Trophoblast cell (in vitro differentiated cells and primary cell): ENCODE results near the gene OGFOD3.
"Not testable (repeated sequence)": the region's sequence is repeated elsewhere in the genome, so short reads cannot be mapped to it uniquely, and the experiment has no call there.

Experiments
- DNase-seq, 2 donors: peaks; one replicate each; pipeline ENCODE4 v3.0.0-alpha.2; 2016
- H2AFZ ChIP-seq: 2 replicates; pipeline ENCODE4 v1.6.1; 2013; ENCODE audit warnings: low read length, moderate library complexity, mild to moderate bottlenecking; ENCODE audit not compliant: insufficient read depth, poor library complexity
- H2AK5ac ChIP-seq: 2 replicates; pipeline ENCODE4 v1.6.1; 2013; ENCODE audit warnings: mild to moderate bottlenecking, low read length
- H2BK120ac ChIP-seq: 2 replicates; pipeline ENCODE4 v1.6.1; 2013; ENCODE audit warnings: low read length, mild to moderate bottlenecking, moderate library complexity; ENCODE audit not compliant: insufficient read depth, poor library complexity
- H2BK12ac ChIP-seq: 2 replicates; pipeline ENCODE4 v1.6.1; 2013; ENCODE audit warnings: mild to moderate bottlenecking, low read length, moderate library complexity
- H2BK5ac ChIP-seq: 2 replicates; pipeline ENCODE4 v1.6.1; 2013; ENCODE audit warnings: low read length, low read depth, moderate library complexity, mild to moderate bottlenecking; ENCODE audit not compliant: poor library complexity
- H3K14ac ChIP-seq: 2 replicates; pipeline ENCODE4 v1.6.1; 2013; ENCODE audit warnings: mild to moderate bottlenecking, low read length
- H3K18ac ChIP-seq: 2 replicates; pipeline ENCODE4 v1.6.1; 2013; ENCODE audit warnings: mild to moderate bottlenecking, low read length
- H3K23ac ChIP-seq: 2 replicates; pipeline ENCODE4 v1.6.1; 2013; ENCODE audit warnings: low read length
- H3K27ac ChIP-seq: 2 replicates; pipeline ENCODE4 v1.5.1; 2013; ENCODE audit warnings: low read depth, mild to moderate bottlenecking, inconsistent platforms, low read length, moderate library complexity
- H3K27me3 ChIP-seq: 2 replicates; pipeline ENCODE4 v1.6.1; 2013; ENCODE audit warnings: inconsistent platforms, mild to moderate bottlenecking, low read length, moderate library complexity; ENCODE audit not compliant: insufficient read depth
- H3K36me3 ChIP-seq, 2 experiments: 1 replicate in 1 of 2; 2 replicates in 1 of 2; pipeline ENCODE4 v1.6.1; 2013; ENCODE audit warnings: low read length in 2 of 2, mild to moderate bottlenecking in 2 of 2, moderate library complexity in 1 of 2; ENCODE audit not compliant: insufficient read depth in 2 of 2, control insufficient read depth in 1 of 2
- H3K4ac ChIP-seq: 2 replicates; pipeline ENCODE4 v1.6.1; 2013; ENCODE audit warnings: low read depth, mild to moderate bottlenecking, low read length, moderate library complexity
- H3K4me1 ChIP-seq, 2 experiments: 1 replicate in 1 of 2; 2 replicates in 1 of 2; pipeline ENCODE4 v1.6.1; 2013; ENCODE audit warnings: low read length in 2 of 2, mild to moderate bottlenecking in 2 of 2, moderate library complexity in 1 of 2; ENCODE audit not compliant: insufficient read depth in 2 of 2, control insufficient read depth in 1 of 2
- H3K4me2 ChIP-seq: 2 replicates; pipeline ENCODE4 v1.6.1; 2013; ENCODE audit warnings: inconsistent platforms, mild to moderate bottlenecking, low read length, moderate library complexity
- H3K4me3 ChIP-seq: 2 replicates; pipeline ENCODE4 v1.5.1; 2013; ENCODE audit warnings: mild to moderate bottlenecking, low read depth, low read length, inconsistent platforms
- H3K79me1 ChIP-seq: one replicate; pipeline ENCODE4 v1.6.1; 2013; ENCODE audit warnings: low read length
- H3K79me2 ChIP-seq: 2 replicates; pipeline ENCODE4 v1.6.1; 2013; ENCODE audit warnings: low read length, mild to moderate bottlenecking; ENCODE audit not compliant: control insufficient read depth, insufficient read depth, poor library complexity
- H3K9ac ChIP-seq: 2 replicates; pipeline ENCODE4 v1.6.1; 2013; ENCODE audit warnings: mild to moderate bottlenecking, low read length
- H3K9me3 ChIP-seq: 2 replicates; pipeline ENCODE4 v1.6.1; 2013; ENCODE audit warnings: low read depth, mild to moderate bottlenecking, control low read depth, inconsistent platforms, low read length; ENCODE audit not compliant: insufficient read depth
- H4K12ac ChIP-seq: 2 replicates; pipeline ENCODE4 v1.6.1; 2013; ENCODE audit warnings: low read depth, mild to moderate bottlenecking, low read length, moderate library complexity
- H4K8ac ChIP-seq: 2 replicates; pipeline ENCODE4 v1.6.1; 2013; ENCODE audit warnings: low read depth, mild to moderate bottlenecking, low read length, moderate library complexity
- H4K91ac ChIP-seq: one replicate; pipeline ENCODE4 v1.6.1; 2013; ENCODE audit warnings: low read depth, mild to moderate bottlenecking, low read length, moderate library complexity
- WGBS: extraction: QIAGEN DNeasy Blood & Tissue Kit; methylation state at CpG from one replicate; pipeline ENCODE4 v1.1.7; 2013; ENCODE audit warnings: missing lambda C conversion rate; ENCODE audit not compliant: insufficient read length, insufficient coverage; ENCODE audit errors: extremely low coverage; 5-methylcytosine and 5-hydroxymethylcytosine counted together

OGFOD3 gene

DNA sequence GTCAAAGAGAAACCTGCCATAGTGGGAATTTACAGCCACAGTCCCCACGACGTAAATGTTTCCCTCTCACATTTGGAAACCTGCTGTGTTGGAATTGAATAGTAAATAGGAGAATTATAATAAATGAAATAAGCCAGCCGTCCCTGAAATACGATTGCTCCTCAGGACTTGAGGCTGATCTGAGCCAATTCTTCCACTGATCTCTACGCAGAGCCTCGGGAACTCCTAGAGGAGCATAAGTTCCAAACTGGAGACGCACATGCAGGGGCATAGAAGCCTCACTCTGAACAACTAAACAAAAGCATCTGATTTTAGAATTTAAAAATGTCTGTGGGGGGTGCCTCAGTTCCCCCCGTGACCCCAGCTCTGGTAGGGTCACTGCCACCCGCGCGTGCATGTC lies 69.5 kb downstream of the OGFOD3 start:
- H3K9ac ChIP-seq = no peak overlapping the region
- H4K8ac ChIP-seq = no peak overlapping the region
- peaks cover 16 to 30% of the 10 kb centered on the region in 2 experiments for H3K4me1 ChIP-seq
- peak overlapping the region; percentile 80 for H4K91ac ChIP-seq
- H3K79me1 ChIP-seq = peaks cover 9% of the 10 kb centered on the region
- no peak overlapping the region for H2AFZ ChIP-seq
- H3K4ac ChIP-seq = no peak overlapping the region
- H3K79me2 ChIP-seq = no peaks in the 10 kb centered on the region
- H3K9me3 ChIP-seq = no peaks in the 10 kb centered on the region
- H3K36me3 ChIP-seq = no peaks in the 10 kb centered on the region
- H2BK120ac ChIP-seq = no peak overlapping the region
- peak overlapping the region; percentile 59 for H2BK12ac ChIP-seq
- no peak overlapping the region for H3K23ac ChIP-seq
- H3K4me3 ChIP-seq = no peak overlapping the region
- no peak overlapping the region for H2BK5ac ChIP-seq
- H3K14ac ChIP-seq = no peak overlapping the region
- H2AK5ac ChIP-seq = no peak overlapping the region
- H3K27ac ChIP-seq = no peak overlapping the region
- H3K4me2 ChIP-seq = no peak overlapping the region
- WGBS = no CpG with 5 or more reads among the region's 11 CpGs
- H3K27me3 ChIP-seq = no peaks in the 10 kb centered on the region
- no peak overlapping the region for H3K18ac ChIP-seq
- DNase-seq = no peak
- H4K12ac ChIP-seq = peak overlapping the region; percentile 12

DNA sequence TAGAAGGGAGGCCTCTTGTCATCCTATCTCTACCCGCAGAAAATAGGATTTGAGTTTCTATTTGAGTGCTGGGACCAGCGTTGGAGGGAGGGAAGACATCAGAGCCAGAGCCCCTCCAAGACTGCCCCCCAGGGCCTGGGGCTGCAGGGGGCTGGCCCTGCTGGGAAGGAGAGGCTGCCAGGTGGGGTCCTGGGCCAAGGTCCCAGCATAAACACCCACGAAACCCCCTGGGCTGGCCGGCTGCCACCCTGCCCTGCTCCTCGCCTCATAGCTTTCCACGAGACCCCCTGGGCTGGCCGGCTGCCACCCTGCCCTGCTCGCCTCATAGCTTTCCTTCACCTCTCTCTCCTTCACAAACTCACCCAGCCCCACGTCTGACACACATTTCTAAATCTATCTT lies 70.0 kb downstream of the OGFOD3 start:
- H3K4me3 ChIP-seq = no peak overlapping the region
- WGBS = 100% methylated on average over 1 of the region's 9 CpGs

DNA sequence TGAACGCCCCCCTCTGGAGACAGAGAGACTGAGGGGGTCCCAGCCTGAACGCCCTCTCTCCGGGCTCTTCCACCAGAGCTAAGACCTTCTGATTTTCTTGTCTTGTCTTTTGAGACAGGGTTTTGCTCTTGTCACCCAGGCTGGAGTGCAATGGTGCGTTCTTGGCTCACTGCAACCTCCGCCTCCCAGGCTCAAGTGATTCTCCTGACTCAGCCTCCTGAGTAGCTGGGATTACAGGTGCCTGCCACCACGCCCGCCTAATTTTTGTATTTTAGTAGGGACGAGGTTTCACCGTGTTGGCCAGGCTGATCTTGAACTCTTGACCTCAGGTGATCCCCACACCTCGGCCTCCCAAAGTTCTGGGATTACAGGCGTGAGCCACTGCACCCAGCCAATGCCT lies 70.4 kb downstream of the OGFOD3 start:
- not testable (repeated sequence) for H3K18ac ChIP-seq, H3K14ac ChIP-seq, H2AFZ ChIP-seq, H3K79me2 ChIP-seq, H3K9ac ChIP-seq, H3K23ac ChIP-seq, H3K36me3 ChIP-seq, H3K27ac ChIP-seq, H3K4ac ChIP-seq, H4K12ac ChIP-seq, H3K4me2 ChIP-seq, H3K79me1 ChIP-seq, H2BK120ac ChIP-seq, H3K4me3 ChIP-seq, H4K8ac ChIP-seq, H3K9me3 ChIP-seq, DNase-seq, H2BK12ac ChIP-seq, H4K91ac ChIP-seq, H2AK5ac ChIP-seq, H2BK5ac ChIP-seq, H3K27me3 ChIP-seq
- peaks cover 16 to 30% of the 10 kb centered on the region in 2 experiments for H3K4me1 ChIP-seq
- no CpG with 5 or more reads among the region's 11 CpGs for WGBS

More for the DNA sequence above, 70.0 kb downstream of the OGFOD3 start:
- no peak overlapping the region for H3K4ac ChIP-seq
- H3K27ac ChIP-seq = no peak overlapping the region
- no peak overlapping the region for H2AFZ ChIP-seq
- no peak overlapping the region for H3K9ac ChIP-seq
- peaks cover 9% of the 10 kb centered on the region for H3K79me1 ChIP-seq
- peak overlapping the region; percentile 55 for H2BK120ac ChIP-seq
- no peaks in the 10 kb centered on the region for H3K9me3 ChIP-seq
- H4K8ac ChIP-seq = no peak overlapping the region
- peak overlapping the region; percentile 80 for H4K91ac ChIP-seq
- H3K79me2 ChIP-seq = no peaks in the 10 kb centered on the region
- H3K18ac ChIP-seq = no peak overlapping the region
- no peak overlapping the region for H3K23ac ChIP-seq
- H4K12ac ChIP-seq = no peak overlapping the region
- no peak for DNase-seq
- H3K4me1 ChIP-seq = peaks cover 16 to 30% of the 10 kb centered on the region in 2 experiments
- peak overlapping the region; percentile 27 for H2BK12ac ChIP-seq
- H3K14ac ChIP-seq = no peak overlapping the region
- H3K4me2 ChIP-seq = no peak overlapping the region
- H3K27me3 ChIP-seq = no peaks in the 10 kb centered on the region
- H3K36me3 ChIP-seq = no peaks in the 10 kb centered on the region
- peak overlapping the region; percentile 85 for H2AK5ac ChIP-seq
- H2BK5ac ChIP-seq = no peak overlapping the region

DNA sequence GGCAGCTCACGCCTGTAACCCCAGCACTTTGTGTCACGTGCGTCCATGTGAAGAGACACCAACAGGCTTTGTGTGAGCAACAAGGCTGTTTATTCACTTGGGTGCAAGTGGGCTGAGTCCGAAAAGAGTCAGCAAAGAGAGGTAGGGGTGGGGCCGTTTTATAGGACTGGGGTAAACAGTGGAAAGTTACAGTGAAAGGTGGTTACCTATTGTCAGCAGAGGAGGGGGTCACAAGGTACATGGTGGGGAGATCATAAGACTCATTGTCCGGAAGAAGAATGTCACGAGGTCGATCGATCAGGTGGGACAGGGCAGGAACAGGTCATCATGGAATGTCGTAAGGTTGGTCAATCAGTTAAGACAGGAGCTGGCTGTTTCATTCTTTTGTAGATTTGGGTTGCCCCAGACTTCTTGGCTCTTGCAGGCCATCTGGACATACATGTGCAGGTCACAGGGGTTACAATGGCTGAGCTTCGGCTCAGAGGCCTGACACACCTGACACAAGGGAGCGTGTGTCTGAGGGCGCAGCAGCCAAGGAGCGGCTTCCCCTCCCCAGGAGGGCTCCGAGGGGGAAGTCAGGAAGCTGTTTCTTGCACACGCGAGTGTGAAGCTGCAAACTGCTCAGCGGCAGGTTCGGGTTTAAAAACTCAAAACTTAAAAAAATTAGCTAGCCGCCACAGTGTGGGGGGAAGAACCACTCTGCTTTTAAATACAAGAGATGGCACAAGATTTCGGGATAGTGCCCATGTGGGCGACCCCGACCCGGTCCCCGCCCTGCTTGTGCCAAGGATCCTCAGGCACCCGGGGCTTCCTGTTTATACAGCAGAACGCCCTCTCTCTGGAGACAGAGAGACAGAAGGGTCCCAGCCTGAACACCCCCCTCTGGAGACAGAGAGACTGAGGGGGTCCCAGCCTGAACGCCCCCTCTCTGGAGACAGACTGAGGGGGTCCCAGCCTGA lies 71.8 kb downstream of the OGFOD3 start:
- Histone ChIP-seq H3K27me3 (no peaks in the 10 kb centered on the region), H2BK12ac (peak overlapping the region; percentile 53), H3K79me1 (peaks cover 9% of the 10 kb centered on the region), H4K91ac (peak overlapping the region; percentile 72), H2BK5ac (no peak overlapping the region), H3K4ac (no peak overlapping the region), H3K14ac (peak overlapping the region; percentile 57), H3K27ac (no peak overlapping the region), H3K18ac (no peak overlapping the region), H3K4me2 (no peak overlapping the region), H3K79me2 (no peaks in the 10 kb centered on the region), H3K36me3 (no peaks in the 10 kb centered on the region), H3K9ac (no peak overlapping the region), H2AFZ (peak overlapping the region; percentile 17), H4K12ac (no peak overlapping the region), H3K9me3 (peaks cover 4% of the 10 kb centered on the region), H2BK120ac (peak overlapping the region; percentile 37), H2AK5ac (no peak overlapping the region), H3K4me3 (no peak overlapping the region), H4K8ac (peak overlapping the region; percentile 30), H3K23ac (no peak overlapping the region), H3K4me1 (peaks cover 16 to 30% of the 10 kb centered on the region in 2 experiments)
- WGBS = no CpG with 5 or more reads among the region's 28 CpGs
- DNase-seq = no peak
